Cardiac muscle cell (in vitro differentiated cells and primary cell): ENCODE results near the gene ABCC4. TPM values are rescaled to one million over a fixed set of nuclear protein-coding genes. Genes with fewer than 3 reads are reported as not detected.

Experiments used
- DNase-seq, 2 donors: peaks; one replicate each; pipeline versions ENCODE4 v3.0.0 to v3.0.0-alpha.2; 2010 to 2017; ENCODE audit warnings: low read depth in 1 of 2, low spot score in 1 of 2
- H3K27ac ChIP-seq: fragments of 200-600 bp; sonication (generic); 2 replicates; pipeline ENCODE4 v1.5.1; 2016
- H3K27me3 ChIP-seq: fragments of 200-600 bp; sonication (generic); 2 replicates; pipeline ENCODE4 v1.6.0; 2016; ENCODE audit warnings: control low read depth
- H3K36me3 ChIP-seq: fragments of 200-600 bp; sonication (generic); 2 replicates; pipeline ENCODE4 v1.5.1; 2016; ENCODE audit warnings: control low read depth
- H3K4me1 ChIP-seq: fragments of 200-600 bp; sonication (generic); 2 replicates; pipeline ENCODE4 v1.8.1; 2017; ENCODE audit warnings: low read depth, mild to moderate bottlenecking, mixed run types
- H3K4me3 ChIP-seq: fragments of 200-600 bp; sonication (generic); 2 replicates; pipeline ENCODE4 v1.5.1; 2016; ENCODE audit warnings: mild to moderate bottlenecking
- H3K9me3 ChIP-seq: fragments of 200-600 bp; sonication (generic); 2 replicates; pipeline ENCODE4 v1.5.1; 2017; ENCODE audit warnings: low read depth, mild to moderate bottlenecking, control low read depth
- polyA plus RNA-seq: library from polyadenylated mRNA; unstranded; fragments of >200 nt; fragmentation: Nextera tagmentation; extraction: Ambion mirVana; gene quantifications from 2 replicates; pipeline ENCODE4 v1.2.1, GENCODE V29; 2016
- total RNA-seq: library from RNA; depleted of rRNA; stranded (reverse); fragments of >200 nt; gene quantifications from 2 replicates; pipeline ENCODE4 v1.2.3, GENCODE V29; 2016
- TF ChIP-seq, protein P1 (sequence below): IDR thresholded peaks from 2 replicates; pipeline ENCODE4 v1.5.1; 2012; ENCODE audit warnings: low read depth, mild to moderate bottlenecking, low read length

ABCC4 gene
- total and polyA plus RNA-seq, 2 experiments from 2014 or later = 1.6 to 5.0 TPM

DNA sequence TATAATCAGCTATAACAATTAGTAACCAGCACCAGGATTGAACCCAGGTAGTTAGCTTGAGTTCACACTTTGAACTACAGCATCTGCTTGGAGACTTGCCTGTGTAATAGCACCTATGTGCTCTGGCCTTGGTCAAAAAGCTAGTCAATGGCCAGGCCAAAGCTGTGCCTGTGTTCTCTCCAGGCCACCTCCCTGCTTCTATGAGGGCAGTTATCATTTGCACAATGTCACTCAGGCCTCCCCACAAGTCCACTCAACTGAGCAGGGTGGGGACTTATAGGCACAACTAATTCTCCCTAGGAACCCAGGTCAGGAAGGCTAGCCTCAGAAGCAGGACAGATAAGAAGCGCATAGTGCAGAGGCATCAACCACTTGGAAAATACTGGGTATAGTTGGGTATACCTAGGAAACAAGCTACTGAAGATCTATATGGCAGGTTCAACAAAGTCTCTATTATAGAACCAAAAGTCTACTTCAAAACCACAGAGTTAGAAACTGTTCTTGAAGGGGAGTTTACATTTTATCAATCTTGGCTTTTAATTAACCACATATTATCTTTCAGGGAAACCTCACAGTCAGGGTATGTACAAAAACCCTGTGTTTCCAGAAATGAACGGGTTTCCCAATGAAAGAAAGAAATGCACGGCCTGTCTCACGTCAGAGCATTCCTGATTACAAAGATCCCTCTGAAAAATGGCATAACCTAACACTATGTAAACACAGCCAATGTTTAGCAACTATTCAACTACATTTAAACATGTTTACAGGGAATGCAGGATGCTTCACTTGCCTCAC lies 140.9 kb downstream of the ABCC4 start:
- Histone ChIP-seq H3K9me3 (no peaks in the 10 kb centered on the region), H3K4me1 (no peaks in the 10 kb centered on the region), H3K27me3 (no peaks in the 10 kb centered on the region), H3K4me3 (no peak overlapping the region), H3K36me3 (no peaks in the 10 kb centered on the region), H3K27ac (no peak overlapping the region)
- peak; percentile 5 to 93 for DNase-seq
- TF ChIP-seq, protein P1, sequence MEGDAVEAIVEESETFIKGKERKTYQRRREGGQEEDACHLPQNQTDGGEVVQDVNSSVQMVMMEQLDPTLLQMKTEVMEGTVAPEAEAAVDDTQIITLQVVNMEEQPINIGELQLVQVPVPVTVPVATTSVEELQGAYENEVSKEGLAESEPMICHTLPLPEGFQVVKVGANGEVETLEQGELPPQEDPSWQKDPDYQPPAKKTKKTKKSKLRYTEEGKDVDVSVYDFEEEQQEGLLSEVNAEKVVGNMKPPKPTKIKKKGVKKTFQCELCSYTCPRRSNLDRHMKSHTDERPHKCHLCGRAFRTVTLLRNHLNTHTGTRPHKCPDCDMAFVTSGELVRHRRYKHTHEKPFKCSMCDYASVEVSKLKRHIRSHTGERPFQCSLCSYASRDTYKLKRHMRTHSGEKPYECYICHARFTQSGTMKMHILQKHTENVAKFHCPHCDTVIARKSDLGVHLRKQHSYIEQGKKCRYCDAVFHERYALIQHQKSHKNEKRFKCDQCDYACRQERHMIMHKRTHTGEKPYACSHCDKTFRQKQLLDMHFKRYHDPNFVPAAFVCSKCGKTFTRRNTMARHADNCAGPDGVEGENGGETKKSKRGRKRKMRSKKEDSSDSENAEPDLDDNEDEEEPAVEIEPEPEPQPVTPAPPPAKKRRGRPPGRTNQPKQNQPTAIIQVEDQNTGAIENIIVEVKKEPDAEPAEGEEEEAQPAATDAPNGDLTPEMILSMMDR = no peak

GRCh38 chr13:95159458-95159857 lies 141.8 kb downstream of the ABCC4 start:
- Histone ChIP-seq H3K4me1 (no peaks in the 10 kb centered on the region), H3K27me3 (no peaks in the 10 kb centered on the region), H3K36me3 (no peaks in the 10 kb centered on the region), H3K9me3 (no peaks in the 10 kb centered on the region), H3K4me3 (no peak overlapping the region), H3K27ac (no peak overlapping the region)
- DNase-seq = no peak
- TF ChIP-seq, protein P1 = no peak

- H3K4me3 ChIP-seq = no peak overlapping the region
- H3K36me3 ChIP-seq = no peaks in the 10 kb centered on the region
- H3K27ac ChIP-seq = no peak overlapping the region
- H3K27me3 ChIP-seq = no peaks in the 10 kb centered on the region
- TF ChIP-seq, protein P1 = peak; percentile 50
- H3K9me3 ChIP-seq = no peaks in the 10 kb centered on the region
- DNase-seq = peak in 1 of 2 donors; percentile 63
- no peaks in the 10 kb centered on the region for H3K4me1 ChIP-seq
Measured at GRCh38 chr13:95156208-95156607, 145.0 kb downstream of the ABCC4 start.

DNA sequence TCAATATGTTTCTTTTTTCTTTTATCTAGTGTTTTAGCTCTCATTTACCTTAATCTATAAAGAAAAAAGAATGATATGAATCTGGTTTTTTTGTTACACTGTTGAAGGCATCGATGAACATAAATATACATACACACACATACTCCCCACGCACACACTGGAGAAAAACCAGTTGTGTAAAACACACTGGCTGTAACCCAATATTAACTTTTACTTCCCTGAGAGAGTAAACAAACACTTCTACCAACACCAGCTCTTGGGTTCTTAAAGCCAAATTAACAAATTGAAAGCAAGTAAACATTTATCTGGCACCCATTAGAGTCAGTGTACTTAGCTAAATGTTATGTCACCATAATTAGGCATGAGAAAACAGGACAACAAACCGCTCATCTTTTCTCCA lies 145.7 kb downstream of the ABCC4 start:
- no peak overlapping the region for H3K4me3 ChIP-seq
- H3K9me3 ChIP-seq = no peaks in the 10 kb centered on the region
- no peaks in the 10 kb centered on the region for H3K27me3 ChIP-seq
- no peaks in the 10 kb centered on the region for H3K36me3 ChIP-seq
- no peak for DNase-seq
- TF ChIP-seq, protein P1 = no peak
- H3K4me1 ChIP-seq = no peaks in the 10 kb centered on the region
- H3K27ac ChIP-seq = no peak overlapping the region

GRCh38 chr13:95155093-95155492 lies 146.2 kb downstream of the ABCC4 start:
- no peak for DNase-seq
- Histone ChIP-seq H3K27ac (no peak overlapping the region), H3K9me3 (no peaks in the 10 kb centered on the region), H3K36me3 (no peaks in the 10 kb centered on the region), H3K4me3 (no peak overlapping the region), H3K4me1 (no peaks in the 10 kb centered on the region), H3K27me3 (no peaks in the 10 kb centered on the region)
- TF ChIP-seq, protein P1 = no peak
